HepG2 (cell line): Measurements from ENCODE around the gene SLC19A1. TPM values are rescaled to one million over a fixed set of nuclear protein-coding genes. Genes with fewer than 3 reads are reported as not detected.
A peak's percentile ranks its signal among the peaks of the same experiment; 100 is the strongest.

ENCODE experiments used
- ASH2L ChIP-seq: fragments of 300-600, 200-600 bp; sonication (generic); IDR thresholded peaks from 2 replicates; pipeline ENCODE4 v1.7.0; 2017; ENCODE audit warnings: low read depth, mild to moderate bottlenecking, moderate library complexity, mixed read lengths, low read length; ENCODE audit not compliant: insufficient read length
- ERF ChIP-seq: IDR thresholded peaks from 2 replicates; pipeline ENCODE4 v1.6.1; 2018; ENCODE audit warnings: missing biosample characterization, missing genetic modification reagents
- HNRNPUL1 ChIP-seq: fragments of 200-400 bp; formaldehyde crosslinking; IDR thresholded peaks from 2 replicates; pipeline ENCODE4 v1.6.1; 2017; ENCODE audit warnings: low read depth, mild to moderate bottlenecking, low read length, moderate library complexity
- HOXA7 ChIP-seq: sonication (generic); formaldehyde crosslinking; IDR thresholded peaks from 2 replicates; pipeline ENCODE4 v1.8.1; 2022; ENCODE audit warnings: mild to moderate bottlenecking, missing genetic modification reagents, moderate library complexity
- RFXANK ChIP-seq: IDR thresholded peaks from 2 replicates; pipeline ENCODE4 v1.6.1; 2016
- SNRNP70 ChIP-seq: fragments of 200-400 bp; formaldehyde crosslinking; IDR thresholded peaks from 2 replicates; pipeline ENCODE4 v1.6.1; 2017; ENCODE audit warnings: mild to moderate bottlenecking, low read depth, low read length, moderate library complexity
- TFDP2 ChIP-seq: sonication (generic); formaldehyde crosslinking; IDR thresholded peaks from 2 replicates; pipeline ENCODE4 v1.4.0; 2020; ENCODE audit warnings: missing genetic modification reagents
- THAP11 ChIP-seq: IDR thresholded peaks from 2 replicates; pipeline ENCODE4 v1.6.1; 2016; ENCODE audit warnings: missing biosample characterization, missing genetic modification reagents
- TP53 ChIP-seq: sonication (generic); formaldehyde crosslinking; conservative IDR thresholded peaks from 2 replicates; pipeline ENCODE4 v1.4.0; 2020; ENCODE audit warnings: missing genetic modification reagents
- ZBTB25 ChIP-seq: IDR thresholded peaks from 2 replicates; pipeline ENCODE4 v1.6.1; 2018; ENCODE audit warnings: missing genetic modification reagents
- ZC3H4 ChIP-seq: sonication (generic); formaldehyde crosslinking; IDR thresholded peaks from 2 replicates; pipeline ENCODE4 v1.4.0; 2020; ENCODE audit warnings: missing genetic modification reagents, borderline replicate concordance
- ZFP41 ChIP-seq: sonication (generic); formaldehyde crosslinking; IDR thresholded peaks from 2 replicates; pipeline ENCODE4 v1.4.0; 2020; ENCODE audit warnings: mild to moderate bottlenecking, missing genetic modification reagents, borderline replicate concordance
- ZNF30 ChIP-seq: sonication (generic); formaldehyde crosslinking; IDR thresholded peaks from 2 replicates; pipeline ENCODE4 v1.5.0; 2020; ENCODE audit warnings: mild to moderate bottlenecking, missing genetic modification reagents
- ZNF317 ChIP-seq: sonication (generic); formaldehyde crosslinking; IDR thresholded peaks from 2 replicates; pipeline ENCODE4 v1.5.0; 2020; ENCODE audit warnings: mild to moderate bottlenecking, missing genetic modification reagents
- ZNF441 ChIP-seq: sonication (generic); formaldehyde crosslinking; IDR thresholded peaks from 2 replicates; pipeline ENCODE4 v1.7.0; 2021; ENCODE audit warnings: missing genetic modification reagents, borderline replicate concordance
- ZNF512 ChIP-seq: sonication (generic); formaldehyde crosslinking; IDR thresholded peaks from 2 replicates; pipeline ENCODE4 v1.4.0; 2020; ENCODE audit warnings: mild to moderate bottlenecking, missing genetic modification reagents
- ZNF598 ChIP-seq: sonication (generic); formaldehyde crosslinking; IDR thresholded peaks from 2 replicates; pipeline ENCODE4 v1.5.1; 2020; ENCODE audit warnings: mild to moderate bottlenecking, missing genetic modification reagents, borderline replicate concordance
- ZNF644 ChIP-seq: IDR thresholded peaks from 2 replicates; pipeline ENCODE4 v1.6.1; 2016; ENCODE audit warnings: low read depth
- ZNF709 ChIP-seq: sonication (generic); formaldehyde crosslinking; IDR thresholded peaks from 2 replicates; pipeline ENCODE4 v1.5.0; 2020; ENCODE audit warnings: mild to moderate bottlenecking, missing genetic modification reagents
- ZSCAN29 ChIP-seq: sonication (generic); formaldehyde crosslinking; conservative IDR thresholded peaks from 2 replicates; pipeline ENCODE4 v1.4.0; 2020; ENCODE audit warnings: mild to moderate bottlenecking, missing genetic modification reagents
- polyA plus RNA-seq, 8 experiments: library from polyadenylated mRNA; depleted of rRNA in 3 of 8; stranded (reverse) in 7 of 8; unstranded in 1 of 8; fragments of >200 nt; fragmentation: Illumina TruSeq in 4 of 8; extraction: Trizol in 4 of 8; gene quantifications; 2 replicates each; pipeline versions ENCODE4 v1.2.1 to v1.2.3, GENCODE V29; 2011 to 2016; ENCODE audit warnings: low read depth in 4 of 8, missing spikeins in 1 of 8, mixed read lengths in 1 of 8; ENCODE audit not compliant: insufficient read depth in 1 of 8
- total RNA-seq, 5 experiments: library from RNA; depleted of rRNA; stranded (reverse); fragments of >200 nt; fragmentation: Illumina TruSeq; extraction: Trizol; gene quantifications; 2 replicates each; pipeline ENCODE4 v1.2.3, GENCODE V29; 2016; ENCODE audit warnings: low read depth in 1 of 5
- TF ChIP-seq, protein P1 (sequence below): sonication (generic); formaldehyde crosslinking; IDR thresholded peaks from 2 replicates; pipeline ENCODE4 v1.9.0; 2022; ENCODE audit warnings: low read depth, missing genetic modification reagents
- TF ChIP-seq, protein P2 (sequence below): sonication (generic); formaldehyde crosslinking; IDR thresholded peaks from 2 replicates; pipeline ENCODE4 v1.5.0; 2020; ENCODE audit warnings: mild to moderate bottlenecking, missing genetic modification reagents

The SLC19A1 gene
- total and polyA plus RNA-seq, 2 of the 13 experiments (the other 11 are each of a cell fraction or from before 2014, with no cell fraction given): 21.8 to 23.0 TPM

DNA sequence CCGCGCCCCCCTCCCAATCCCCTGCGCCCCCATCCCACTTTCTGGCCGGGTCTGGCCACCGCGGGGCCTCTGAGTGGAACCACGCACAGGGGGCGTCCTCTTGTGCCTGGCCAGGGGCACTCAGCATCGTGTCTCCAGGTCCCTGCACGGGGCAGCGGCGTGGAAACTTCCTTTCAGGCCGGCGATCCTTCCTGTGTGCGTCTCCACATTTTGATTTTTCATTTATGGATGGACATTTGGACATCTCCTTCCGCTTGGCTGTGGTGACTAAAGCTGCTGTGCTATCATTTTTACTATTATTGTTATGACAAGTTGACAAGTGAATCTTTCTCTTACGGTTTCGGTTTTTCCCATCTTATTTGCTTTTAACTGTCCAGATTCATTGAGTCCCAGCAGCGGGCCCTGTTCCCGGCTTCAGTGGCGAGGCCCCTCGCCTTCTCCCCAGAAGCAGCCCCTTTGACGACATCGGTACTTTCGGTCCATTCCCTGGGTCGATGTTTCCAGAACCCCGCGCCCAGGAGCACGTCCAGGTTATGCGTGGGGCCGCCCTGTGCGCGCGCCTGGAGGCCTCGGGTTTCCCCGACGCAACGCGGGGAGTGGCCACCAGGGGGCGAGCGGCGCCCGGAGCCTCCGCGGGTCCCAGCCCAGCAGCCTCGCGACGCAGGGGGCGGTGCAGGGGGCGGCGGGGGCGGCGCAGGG is 12.4 kb upstream of the SLC19A1 start (continued):
- TF ChIP-seq RFXANK (CRISPR knock-in tag) (no peak), HNRNPUL1 (no peak), ZNF441 (CRISPR knock-in tag) (no peak), ZFP41 (CRISPR knock-in tag) (no peak), ZNF598 (peak; percentile 77; the same call in 1 of the 2 replicates), TP53 (no peak), ZNF30 (CRISPR knock-in tag) (no peak), HOXA7 (CRISPR knock-in tag) (no peak), ZC3H4 (CRISPR knock-in tag) (no peak), TFDP2 (CRISPR knock-in tag) (peak; percentile 68), ZNF317 (CRISPR knock-in tag) (no peak), ERF (CRISPR knock-in tag) (0 out of 2 replicates have a peak, but pooled peaks have one; percentile 42), THAP11 (CRISPR knock-in tag) (no peak), ZBTB25 (CRISPR knock-in tag) (no peak), ZSCAN29 (no peak), ASH2L (no peak), ZNF512 (no peak), ZNF644 (no peak), SNRNP70 (no peak), ZNF709 (no peak)
- TF ChIP-seq, protein P1, sequence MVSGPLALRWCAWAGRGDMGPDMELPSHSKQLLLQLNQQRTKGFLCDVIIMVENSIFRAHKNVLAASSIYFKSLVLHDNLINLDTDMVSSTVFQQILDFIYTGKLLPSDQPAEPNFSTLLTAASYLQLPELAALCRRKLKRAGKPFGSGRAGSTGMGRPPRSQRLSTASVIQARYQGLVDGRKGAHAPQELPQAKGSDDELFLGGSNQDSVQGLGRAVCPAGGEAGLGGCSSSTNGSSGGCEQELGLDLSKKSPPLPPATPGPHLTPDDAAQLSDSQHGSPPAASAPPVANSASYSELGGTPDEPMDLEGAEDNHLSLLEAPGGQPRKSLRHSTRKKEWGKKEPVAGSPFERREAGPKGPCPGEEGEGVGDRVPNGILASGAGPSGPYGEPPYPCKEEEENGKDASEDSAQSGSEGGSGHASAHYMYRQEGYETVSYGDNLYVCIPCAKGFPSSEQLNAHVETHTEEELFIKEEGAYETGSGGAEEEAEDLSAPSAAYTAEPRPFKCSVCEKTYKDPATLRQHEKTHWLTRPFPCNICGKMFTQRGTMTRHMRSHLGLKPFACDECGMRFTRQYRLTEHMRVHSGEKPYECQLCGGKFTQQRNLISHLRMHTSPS: no peak
- TF ChIP-seq, protein P2, sequence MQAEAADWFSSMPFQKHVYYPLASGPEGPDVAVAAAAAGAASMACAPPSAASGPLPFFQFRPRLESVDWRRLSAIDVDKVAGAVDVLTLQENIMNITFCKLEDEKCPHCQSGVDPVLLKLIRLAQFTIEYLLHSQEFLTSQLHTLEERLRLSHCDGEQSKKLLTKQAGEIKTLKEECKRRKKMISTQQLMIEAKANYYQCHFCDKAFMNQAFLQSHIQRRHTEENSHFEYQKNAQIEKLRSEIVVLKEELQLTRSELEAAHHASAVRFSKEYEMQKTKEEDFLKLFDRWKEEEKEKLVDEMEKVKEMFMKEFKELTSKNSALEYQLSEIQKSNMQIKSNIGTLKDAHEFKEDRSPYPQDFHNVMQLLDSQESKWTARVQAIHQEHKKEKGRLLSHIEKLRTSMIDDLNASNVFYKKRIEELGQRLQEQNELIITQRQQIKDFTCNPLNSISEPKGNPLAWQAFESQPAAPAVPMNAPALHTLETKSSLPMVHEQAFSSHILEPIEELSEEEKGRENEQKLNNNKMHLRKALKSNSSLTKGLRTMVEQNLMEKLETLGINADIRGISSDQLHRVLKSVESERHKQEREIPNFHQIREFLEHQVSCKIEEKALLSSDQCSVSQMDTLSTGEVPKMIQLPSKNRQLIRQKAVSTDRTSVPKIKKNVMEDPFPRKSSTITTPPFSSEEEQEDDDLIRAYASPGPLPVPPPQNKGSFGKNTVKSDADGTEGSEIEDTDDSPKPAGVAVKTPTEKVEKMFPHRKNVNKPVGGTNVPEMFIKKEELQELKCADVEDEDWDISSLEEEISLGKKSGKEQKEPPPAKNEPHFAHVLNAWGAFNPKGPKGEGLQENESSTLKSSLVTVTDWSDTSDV: 0 out of 2 replicates have a peak, but pooled peaks have one; percentile 23
